Endodermal cell (in vitro differentiated cells): ENCODE measurements around the gene ATG101. TPM values are rescaled to one million over a fixed set of nuclear protein-coding genes. Genes with fewer than 3 reads are reported as not detected.

ENCODE experiments used
- DNase-seq: peaks from one replicate; pipeline ENCODE4 v3.0.0-alpha.2; 2017
- H3K27ac ChIP-seq: 2 replicates; pipeline ENCODE4 v1.5.1; 2013; ENCODE audit warnings: mild to moderate bottlenecking, low read depth, low read length, moderate library complexity
- H3K27me3 ChIP-seq: 2 replicates; pipeline ENCODE4 v1.6.1; 2013; ENCODE audit warnings: mild to moderate bottlenecking, low read length, moderate library complexity; ENCODE audit not compliant: insufficient read depth, control insufficient read depth, poor library complexity, severe bottlenecking
- H3K36me3 ChIP-seq: 2 replicates; pipeline ENCODE4 v1.7.0; 2013; ENCODE audit warnings: mild to moderate bottlenecking, low read length, moderate library complexity; ENCODE audit not compliant: control insufficient read depth, insufficient read depth
- H3K4me1 ChIP-seq: one replicate; pipeline ENCODE4 v1.7.0; 2013; ENCODE audit warnings: low read length; ENCODE audit not compliant: control insufficient read depth, insufficient read depth
- H3K4me3 ChIP-seq: 2 replicates; pipeline ENCODE4 v1.5.1; 2013; ENCODE audit warnings: mild to moderate bottlenecking, low read length, moderate library complexity
- H3K9ac ChIP-seq: 2 replicates; pipeline ENCODE4 v1.6.1; 2013; ENCODE audit warnings: mild to moderate bottlenecking, low read length, moderate library complexity; ENCODE audit not compliant: poor library complexity, severe bottlenecking; ENCODE audit errors: extremely low read depth
- H3K9me3 ChIP-seq: 2 replicates; pipeline ENCODE4 v1.6.1; 2013; ENCODE audit warnings: mild to moderate bottlenecking, low read length, moderate library complexity; ENCODE audit not compliant: control insufficient read depth
- H3K27ac Mint-ChIP-seq: 2 replicates; pipeline ENCODE4 v1.8.0; 2020; ENCODE audit warnings: mixed read lengths
- H3K27me3 Mint-ChIP-seq: 2 replicates; pipeline ENCODE4 v1.8.0; 2021; ENCODE audit warnings: mild to moderate bottlenecking, mixed read lengths; ENCODE audit not compliant: insufficient read depth
- H3K36me3 Mint-ChIP-seq: 2 replicates; pipeline ENCODE4 v1.8.0; 2020; ENCODE audit warnings: low read depth, mixed read lengths
- H3K4me1 Mint-ChIP-seq: 2 replicates; pipeline ENCODE4 v1.8.0; 2020; ENCODE audit warnings: mixed read lengths
- H3K4me3 Mint-ChIP-seq: 2 replicates; pipeline ENCODE4 v1.8.0; 2020; ENCODE audit warnings: mild to moderate bottlenecking, moderate library complexity, mixed read lengths
- H3K9me3 Mint-ChIP-seq: 2 replicates; pipeline ENCODE4 v1.8.0; 2020; ENCODE audit warnings: mild to moderate bottlenecking, mixed read lengths
- WGBS, 2 experiments: methylation state at CpG; one replicate each; pipeline versions ENCODE4 v1.1.5 to v1.1.7; 2013; ENCODE audit warnings: missing lambda C conversion rate in 2 of 2, mixed read lengths in 1 of 2; ENCODE audit not compliant: insufficient coverage in 1 of 2, insufficient read length in 1 of 2; 5-methylcytosine and 5-hydroxymethylcytosine counted together
- total RNA-seq, 2 donors: library from RNA; stranded (reverse); fragmentation: NEBNext Ultra II Directional in 1 of 2; extraction: Animal tissue kit (Norgen Biotek cat#: 25700) in 1 of 2; gene quantifications; 2 replicates in 1 of 2; 3 replicates in 1 of 2; pipeline ENCODE4 v1.2.1, GENCODE V29; 2021
- TF ChIP-seq, protein P1 (sequence below): fragments of 200-600 bp; sonication (generic); conservative IDR thresholded peaks from 2 replicates; pipeline ENCODE4 v1.5.0; 2021; ENCODE audit warnings: antibody characterized with exemption, mild to moderate bottlenecking

Gene ATG101
- total RNA-seq, 2 donors from 2014 or later, result 32.1 TPM

DNA sequence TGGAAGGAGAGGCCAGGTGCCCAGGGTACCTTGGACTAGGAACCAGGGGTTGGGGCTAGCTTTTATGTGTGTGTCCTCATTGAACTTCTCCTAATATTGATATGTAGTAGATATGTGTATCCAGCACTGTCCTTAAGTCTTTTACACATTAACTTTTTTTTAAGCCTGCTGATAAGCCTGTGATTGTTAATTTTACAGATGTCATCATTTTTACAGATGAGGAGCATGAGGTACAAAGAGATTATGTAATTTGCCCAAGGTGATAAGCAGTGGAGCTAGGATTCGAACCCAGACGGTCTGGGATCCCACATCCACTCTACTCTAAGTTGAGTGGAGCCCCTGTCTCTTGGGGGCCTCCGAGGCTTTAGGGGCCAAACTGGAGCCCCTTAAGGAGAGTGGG lies 28.7 kb upstream of the ATG101 start:
- H3K4me1 Mint-ChIP-seq, result peaks cover 6% of the 10 kb centered on the region
- H3K9ac ChIP-seq, result no peak overlapping the region
- no peak overlapping the region for H3K27ac Mint-ChIP-seq
- H3K27me3 ChIP-seq, result peaks cover 2% of the 10 kb centered on the region
- 60 to 86% methylated on average over 1 to 3 of the region's 3 CpGs for WGBS, 2 experiments
- peaks cover 4% of the 10 kb centered on the region for H3K27me3 Mint-ChIP-seq
- H3K9me3 ChIP-seq, result no peaks in the 10 kb centered on the region
- no peak for DNase-seq
- H3K27ac ChIP-seq, result no peak overlapping the region
- no peaks in the 10 kb centered on the region for H3K9me3 Mint-ChIP-seq
- H3K4me1 ChIP-seq, result no peaks in the 10 kb centered on the region
- H3K4me3 ChIP-seq, result no peak overlapping the region
- TF ChIP-seq, protein P1, sequence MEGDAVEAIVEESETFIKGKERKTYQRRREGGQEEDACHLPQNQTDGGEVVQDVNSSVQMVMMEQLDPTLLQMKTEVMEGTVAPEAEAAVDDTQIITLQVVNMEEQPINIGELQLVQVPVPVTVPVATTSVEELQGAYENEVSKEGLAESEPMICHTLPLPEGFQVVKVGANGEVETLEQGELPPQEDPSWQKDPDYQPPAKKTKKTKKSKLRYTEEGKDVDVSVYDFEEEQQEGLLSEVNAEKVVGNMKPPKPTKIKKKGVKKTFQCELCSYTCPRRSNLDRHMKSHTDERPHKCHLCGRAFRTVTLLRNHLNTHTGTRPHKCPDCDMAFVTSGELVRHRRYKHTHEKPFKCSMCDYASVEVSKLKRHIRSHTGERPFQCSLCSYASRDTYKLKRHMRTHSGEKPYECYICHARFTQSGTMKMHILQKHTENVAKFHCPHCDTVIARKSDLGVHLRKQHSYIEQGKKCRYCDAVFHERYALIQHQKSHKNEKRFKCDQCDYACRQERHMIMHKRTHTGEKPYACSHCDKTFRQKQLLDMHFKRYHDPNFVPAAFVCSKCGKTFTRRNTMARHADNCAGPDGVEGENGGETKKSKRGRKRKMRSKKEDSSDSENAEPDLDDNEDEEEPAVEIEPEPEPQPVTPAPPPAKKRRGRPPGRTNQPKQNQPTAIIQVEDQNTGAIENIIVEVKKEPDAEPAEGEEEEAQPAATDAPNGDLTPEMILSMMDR, result no peak
- H3K36me3 ChIP-seq, result peaks cover 4% of the 10 kb centered on the region
- no peak overlapping the region for H3K4me3 Mint-ChIP-seq
- peaks cover 7% of the 10 kb centered on the region for H3K36me3 Mint-ChIP-seq

DNA sequence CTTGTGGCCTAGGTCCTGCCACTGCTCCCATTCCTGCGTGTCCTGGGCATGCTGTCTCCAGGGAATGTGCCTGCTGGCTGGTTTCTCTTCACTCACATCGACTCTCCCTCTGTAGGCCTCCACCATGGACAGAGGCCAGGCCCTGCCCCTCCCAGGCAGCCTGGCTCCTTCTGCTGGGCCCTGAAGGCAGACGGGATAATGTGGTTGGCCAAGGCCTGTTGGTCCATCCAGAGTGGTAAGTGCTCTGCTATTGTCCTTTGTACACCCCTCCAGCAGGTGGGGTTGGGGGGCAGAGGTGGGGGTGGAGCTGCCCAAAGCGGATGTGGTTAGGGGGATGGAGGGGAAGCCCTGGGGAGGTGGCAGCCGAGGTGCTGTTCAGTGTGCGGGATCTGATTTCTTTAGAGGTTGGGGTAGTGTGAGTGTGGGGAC lies 28.1 kb upstream of the ATG101 start:
- Mint-ChIP-seq H3K4me3 (no peak overlapping the region), H3K27me3 (peaks cover 1% of the 10 kb centered on the region), H3K36me3 (peaks cover 7% of the 10 kb centered on the region), H3K4me1 (peaks cover 6% of the 10 kb centered on the region), H3K9me3 (no peaks in the 10 kb centered on the region), H3K27ac (no peak overlapping the region)
- H3K27me3 ChIP-seq, result no peaks in the 10 kb centered on the region
- DNase-seq, result peak; percentile 85
- H3K36me3 ChIP-seq, result peaks cover 4% of the 10 kb centered on the region
- no peak overlapping the region for H3K9ac ChIP-seq
- H3K9me3 ChIP-seq, result no peaks in the 10 kb centered on the region
- H3K4me3 ChIP-seq, result no peak overlapping the region
- WGBS, 2 experiments, result 62 to 78% methylated on average over 2 to 6 of the region's 6 CpGs
- no peak overlapping the region for H3K27ac ChIP-seq
- H3K4me1 ChIP-seq, result no peaks in the 10 kb centered on the region
- TF ChIP-seq, protein P1, result no peak

DNA sequence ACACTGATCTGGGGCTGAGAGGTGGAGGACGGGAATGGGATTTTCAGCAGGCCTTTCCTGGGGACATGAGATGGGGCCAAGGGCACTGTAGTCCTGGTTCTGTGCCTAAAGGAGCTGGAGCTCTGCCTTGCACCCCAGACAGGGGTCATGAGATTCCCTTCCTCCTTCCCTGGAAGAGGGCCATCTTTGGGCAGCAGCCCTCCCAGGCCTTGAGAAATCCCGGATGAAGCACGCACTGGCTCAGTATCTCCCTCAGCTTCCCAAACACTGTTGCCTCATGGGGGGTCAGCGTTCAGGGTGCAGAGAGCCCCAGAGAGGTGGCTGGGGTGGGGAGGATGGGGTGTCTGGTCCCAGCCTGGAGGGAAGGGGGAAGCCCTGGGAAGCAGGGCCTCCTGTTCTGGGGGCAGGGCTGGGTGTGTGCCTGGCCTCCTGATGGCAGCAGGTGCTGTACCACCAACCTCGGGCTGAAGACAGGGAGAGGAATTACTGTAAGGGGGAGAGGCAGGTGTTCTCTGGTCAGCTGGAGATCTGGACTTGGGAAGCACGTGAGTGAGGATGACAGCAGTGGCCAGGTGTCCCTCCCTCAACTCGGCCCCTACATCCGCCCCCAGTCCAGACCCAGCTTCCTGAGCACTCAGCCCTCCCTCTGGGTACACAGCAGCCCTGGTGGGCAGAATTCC lies 26.9 kb upstream of the ATG101 start:
- Histone ChIP-seq H3K9me3 (no peaks in the 10 kb centered on the region), H3K27ac (no peak overlapping the region), H3K9ac (no peak overlapping the region), H3K4me1 (no peaks in the 10 kb centered on the region), H3K27me3 (no peaks in the 10 kb centered on the region), H3K4me3 (no peak overlapping the region), H3K36me3 (peaks cover 4% of the 10 kb centered on the region)
- DNase-seq, result no peak
- Mint-ChIP-seq H3K36me3 (peaks cover 7% of the 10 kb centered on the region), H3K4me1 (peaks cover 4% of the 10 kb centered on the region), H3K4me3 (no peak overlapping the region), H3K27ac (no peak overlapping the region), H3K27me3 (no peaks in the 10 kb centered on the region), H3K9me3 (no peaks in the 10 kb centered on the region)
- WGBS, 2 experiments, result 92 to 93% methylated on average over 2 to 8 of the region's 8 CpGs
- TF ChIP-seq, protein P1, result no peak
